Epithelial cell of proximal tubule (primary cell): Measurements from ENCODE around the gene SRXN1. TPM values are rescaled to one million over a fixed set of nuclear protein-coding genes. Genes with fewer than 3 reads are reported as not detected.

Source experiments
- DNase-seq: peaks from one replicate; pipeline ENCODE4 v3.0.0-alpha.2; 2011; ENCODE audit warnings: low read depth
- H3K4me3 ChIP-seq: 2 replicates; pipeline ENCODE4 v1.5.1; 2011; ENCODE audit warnings: low read depth, mild to moderate bottlenecking, low read length
- CTCF ChIP-seq: conservative IDR thresholded peaks from 2 replicates; pipeline ENCODE4 v1.5.1; 2012; ENCODE audit warnings: low read depth, mild to moderate bottlenecking, low read length
- total RNA-seq: library from RNA; depleted of rRNA; stranded (reverse); fragments of >200 nt; gene quantifications from 2 replicates; pipeline ENCODE4 v1.2.3, GENCODE V29; 2015

Gene SRXN1
- total RNA-seq, 1 donor from 2014 or later: 35.4 TPM

DNA sequence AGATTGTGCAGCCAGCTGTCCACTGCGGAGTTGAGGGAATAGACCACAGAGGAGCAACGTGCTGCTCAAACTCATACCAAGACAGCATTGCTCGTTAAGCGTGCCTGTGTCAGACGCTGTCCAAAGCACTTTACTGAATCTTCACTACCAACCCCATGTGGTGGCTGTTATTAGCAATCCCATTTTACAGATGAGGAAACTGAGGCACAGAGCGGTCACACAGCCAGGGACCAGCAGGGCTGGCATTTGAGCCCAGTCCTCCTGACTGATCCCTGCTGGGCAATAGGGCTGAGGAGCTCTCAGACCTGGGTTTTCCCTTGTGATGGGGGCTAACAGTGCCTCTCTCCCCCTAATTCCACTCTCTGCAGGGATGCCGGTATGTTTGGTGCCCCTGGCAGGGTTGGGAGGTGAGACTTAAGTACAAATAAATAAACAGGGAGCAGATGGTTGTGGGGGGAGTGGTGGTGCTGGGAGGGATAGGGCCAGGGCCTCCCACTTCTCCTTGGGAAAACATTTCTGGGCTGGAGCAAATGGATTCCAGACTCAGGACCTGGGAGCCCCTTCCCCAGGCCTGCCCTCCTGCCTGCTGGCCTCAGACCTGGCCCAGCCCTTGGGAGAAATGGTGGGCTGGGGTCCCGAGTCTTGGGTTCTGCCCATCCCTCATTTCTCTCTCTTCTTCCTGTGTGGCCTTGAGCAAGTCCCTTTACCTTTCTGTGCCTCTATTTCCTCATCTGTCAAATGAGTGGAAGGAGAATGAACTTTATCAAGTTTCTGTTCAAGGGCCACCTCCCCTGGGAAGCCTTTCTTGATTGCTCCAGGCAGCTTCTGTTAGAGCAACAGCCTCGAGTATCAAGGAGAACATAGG, 17.7 kb downstream of the SRXN1 start:
- DNase-seq: no peak
- H3K4me3 ChIP-seq: no peak overlapping the region
- TF ChIP-seq CTCF: no peak

GRCh38 chr20:634148-634925, 18.7 kb downstream of the SRXN1 start:
- TF ChIP-seq CTCF: no peak
- no peak for DNase-seq
- H3K4me3 ChIP-seq: no peak overlapping the region

GRCh38 chr20:631101-631500, 21.9 kb downstream of the SRXN1 start:
- DNase-seq: no peak
- H3K4me3 ChIP-seq: no peak overlapping the region
- no peak for TF ChIP-seq CTCF

DNA sequence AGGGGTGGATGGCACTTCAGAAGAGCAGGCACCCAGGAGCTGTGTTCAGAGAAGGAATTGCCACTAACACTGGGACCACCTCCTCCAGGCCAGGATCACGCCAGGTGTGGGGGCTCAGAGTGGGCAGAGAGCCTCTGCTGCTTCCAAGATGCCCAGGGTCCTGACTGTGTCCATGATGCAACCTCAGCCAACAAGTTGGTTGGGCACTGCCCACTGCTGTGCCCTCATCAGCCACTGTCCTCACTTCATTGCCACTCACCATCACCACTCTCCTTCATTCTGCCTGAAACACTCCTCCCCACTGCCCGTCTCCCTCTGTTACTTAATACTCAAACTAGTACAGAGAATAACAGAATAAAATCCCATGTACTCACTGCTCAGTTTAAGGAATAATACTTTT, 26.4 kb downstream of the SRXN1 start:
- H3K4me3 ChIP-seq: no peak overlapping the region
- DNase-seq: no peak
- TF ChIP-seq CTCF: no peak

- DNase-seq: no peak
- no peak overlapping the region for H3K4me3 ChIP-seq
- TF ChIP-seq CTCF: no peak
Observed at GRCh38 chr20:625360-625932, 27.6 kb downstream of the SRXN1 start.

GRCh38 chr20:623704-624103, 29.3 kb downstream of the SRXN1 start:
- no peak overlapping the region for H3K4me3 ChIP-seq
- no peak for TF ChIP-seq CTCF
- no peak for DNase-seq
